T-helper 2 cell treated with Interferon-gamma antibody and Interleukin-4, amounts not matched to agents 100 ng/mL and 5 ng/mL, for 36 hours (primary cell): ENCODE data around the gene JUP. TPM values are rescaled to one million over a fixed set of nuclear protein-coding genes. Genes with fewer than 3 reads are reported as not detected.
"Not testable (repeated sequence)": the region's sequence is repeated elsewhere in the genome, so short reads cannot be mapped to it uniquely, and the experiment has no call there.

Experiments
- intact Hi-C: fragments of 100-400 bp; cut with micrococcal nuclease; formaldehyde crosslinking; loops from one replicate; pipeline ENCODE4 v1.15.1; 2023
- total RNA-seq: library from RNA; stranded (reverse); gene quantifications from 2 replicates; pipeline ENCODE4 v1.2.3, GENCODE V29; 2022

The JUP gene
- 0.73 and 0.93 TPM in 2 replicates for total RNA-seq

- intact Hi-C loops = loop anchor here (5.0 kb wide), 1 partner anchor 49 kb away; no protein-coding TSS in a partner anchor
Measured at GRCh38 chr17:41786227-41787020, at the start of gene JUP. Gene JUP (minus strand): TSS chr17:41786711. CDS start chr17:41771854, 14,857 bp downstream.

- intact Hi-C loops = no loop called here
Measured at GRCh38 chr17:41835800-41836549, 49.5 kb upstream of the JUP start, which contains the start of gene NT5C3B. Gene NT5C3B (minus strand): TSS chr17:41836232. CDS start chr17:41836193, 39 bp downstream.

DNA sequence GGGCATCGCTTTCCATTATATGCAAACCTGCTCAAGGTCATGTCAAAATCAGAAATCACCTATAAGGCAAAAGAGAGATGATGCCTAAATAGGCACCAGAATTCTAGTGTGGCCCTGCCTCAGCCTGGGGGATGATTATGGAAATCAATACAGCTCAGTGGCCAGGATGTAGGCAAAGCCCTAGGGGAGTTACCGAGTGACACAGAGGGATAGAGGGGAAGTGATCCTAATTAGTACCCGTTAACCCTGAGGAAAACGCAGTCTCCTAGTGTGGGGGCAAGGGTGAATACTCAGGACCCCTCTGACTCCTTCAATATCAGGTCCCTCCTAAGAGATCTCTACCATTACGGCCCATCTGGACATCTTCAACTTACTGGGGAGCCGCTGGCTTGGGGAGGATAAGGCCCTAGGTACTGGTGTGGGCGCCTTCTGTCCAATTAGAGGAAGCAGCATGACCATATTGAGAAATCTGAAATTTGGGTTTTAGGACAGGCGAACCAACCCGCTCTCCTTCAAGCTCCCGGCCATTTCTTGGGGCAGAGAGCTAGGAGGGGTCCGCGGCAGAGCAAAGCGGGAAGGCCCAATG lies 48.8 kb upstream of the JUP start:
- intact Hi-C loops = no loop called here

- intact Hi-C loops = not testable (repeated sequence)
Measured at GRCh38 chr17:41829961-41830360, 43.5 kb upstream of the JUP start.

DNA sequence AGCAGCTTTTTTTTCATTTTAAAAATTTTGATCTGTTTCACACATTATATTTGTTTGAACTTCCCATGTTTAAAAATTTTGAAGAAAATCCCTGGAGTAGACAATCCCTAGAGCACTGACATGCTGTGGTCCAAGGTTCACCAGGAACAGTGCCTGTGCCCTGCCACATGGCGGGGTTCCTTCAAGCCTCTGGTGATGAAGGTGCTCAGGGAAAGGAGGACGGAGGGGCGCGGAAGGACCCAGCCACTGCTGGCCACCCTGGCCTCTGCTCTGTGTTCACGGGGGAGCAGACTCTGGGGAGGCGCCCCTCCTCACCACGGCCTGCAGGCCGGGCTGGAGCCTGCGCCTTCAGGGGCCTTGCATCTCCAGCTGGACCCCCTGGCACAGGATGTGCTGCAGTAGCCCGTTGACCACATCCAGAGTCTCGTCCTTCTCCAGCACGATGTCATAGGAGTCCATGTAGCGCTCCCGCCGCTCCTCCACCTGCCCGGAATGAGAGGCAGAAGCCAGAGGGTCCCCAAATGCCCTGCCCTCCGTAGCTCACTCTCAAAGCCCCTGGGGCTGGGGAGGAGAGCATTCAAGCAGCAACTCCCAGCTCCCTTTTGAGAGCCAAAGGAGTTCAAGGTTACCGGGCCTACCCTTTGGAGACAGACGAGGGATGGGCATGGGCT lies 38.8 kb upstream of the JUP start:
- intact Hi-C loops = no loop called here

- intact Hi-C loops = no loop called here
Measured at GRCh38 chr17:41824086-41824485, 37.6 kb upstream of the JUP start.

DNA sequence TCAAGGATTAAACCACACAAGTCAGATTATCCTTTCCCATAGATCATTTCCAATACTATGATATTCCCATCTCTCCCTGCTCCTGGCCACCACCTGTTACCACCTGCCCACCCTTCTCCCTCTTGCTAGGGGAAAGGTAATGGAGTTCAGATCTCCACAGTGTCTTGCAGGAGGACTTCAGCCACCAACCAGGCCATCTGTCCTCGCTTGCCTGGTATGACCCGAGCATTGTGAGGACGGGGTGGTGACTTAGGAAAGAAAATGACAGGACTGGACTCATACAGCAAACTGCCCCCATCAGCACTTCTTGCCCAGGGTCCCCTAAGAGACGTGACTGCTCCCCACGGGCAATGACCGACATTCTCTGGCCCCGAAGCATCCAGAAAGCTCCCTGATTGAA lies 37.1 kb upstream of the JUP start:
- intact Hi-C loops = no loop called here

DNA sequence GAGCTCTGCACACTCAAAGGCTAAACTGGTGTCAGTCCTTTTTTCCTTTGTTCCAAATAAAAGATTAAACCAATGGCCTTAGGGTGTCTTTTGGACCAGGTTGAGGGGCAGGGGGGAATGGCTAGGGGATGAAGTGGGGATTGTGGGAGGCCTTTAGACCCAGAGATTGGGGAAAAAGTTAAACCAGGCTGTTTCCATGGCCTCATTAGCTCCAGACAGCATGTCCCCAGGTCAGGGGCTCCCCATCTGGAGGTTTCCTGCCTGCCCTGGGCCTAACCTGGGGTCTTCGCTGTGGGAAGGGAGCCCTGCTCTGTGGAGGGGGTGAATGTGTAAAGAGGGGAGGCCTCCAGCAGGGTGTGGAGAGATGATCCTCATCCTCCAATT lies 36.6 kb upstream of the JUP start:
- intact Hi-C loops = no loop called here

DNA sequence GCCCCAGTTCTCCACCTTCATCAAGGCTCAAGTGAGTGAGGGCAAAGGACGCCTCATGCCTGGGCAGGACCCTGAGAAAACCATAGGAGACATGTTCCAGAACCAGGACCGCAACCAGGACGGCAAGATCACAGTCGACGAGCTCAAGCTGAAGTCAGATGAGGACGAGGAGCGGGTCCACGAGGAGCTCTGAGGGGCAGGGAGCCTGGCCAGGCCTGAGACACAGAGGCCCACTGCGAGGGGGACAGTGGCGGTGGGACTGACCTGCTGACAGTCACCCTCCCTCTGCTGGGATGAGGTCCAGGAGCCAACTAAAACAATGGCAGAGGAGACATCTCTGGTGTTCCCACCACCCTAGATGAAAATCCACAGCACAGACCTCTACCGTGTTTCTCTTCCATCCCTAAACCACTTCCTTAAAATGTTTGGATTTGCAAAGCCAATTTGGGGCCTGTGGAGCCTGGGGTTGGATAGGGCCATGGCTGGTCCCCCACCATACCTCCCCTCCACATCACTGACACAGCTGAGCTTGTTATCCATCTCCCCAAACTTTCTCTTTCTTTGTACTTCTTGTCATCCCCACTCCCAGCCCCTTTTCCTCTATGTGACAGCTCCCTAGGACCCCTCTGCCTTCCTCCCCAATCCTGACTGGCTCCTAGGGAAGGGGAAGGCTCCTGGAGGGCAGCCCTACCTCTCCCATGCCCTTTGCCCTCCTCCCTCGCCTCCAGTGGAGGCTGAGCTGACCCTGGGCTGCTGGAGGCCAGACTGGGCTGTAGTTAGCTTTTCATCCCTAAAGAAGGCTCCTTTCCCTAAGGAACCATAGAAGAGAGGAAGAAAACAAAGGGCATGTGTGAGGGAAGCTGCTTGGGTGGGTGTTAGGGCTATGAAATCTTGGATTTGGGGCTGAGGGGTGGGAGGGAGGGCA lies 36.0 kb upstream of the JUP start:
- intact Hi-C loops = no loop called here

GRCh38 chr17:41821776-41822175 lies 35.3 kb upstream of the JUP start:
- intact Hi-C loops = no loop called here

DNA sequence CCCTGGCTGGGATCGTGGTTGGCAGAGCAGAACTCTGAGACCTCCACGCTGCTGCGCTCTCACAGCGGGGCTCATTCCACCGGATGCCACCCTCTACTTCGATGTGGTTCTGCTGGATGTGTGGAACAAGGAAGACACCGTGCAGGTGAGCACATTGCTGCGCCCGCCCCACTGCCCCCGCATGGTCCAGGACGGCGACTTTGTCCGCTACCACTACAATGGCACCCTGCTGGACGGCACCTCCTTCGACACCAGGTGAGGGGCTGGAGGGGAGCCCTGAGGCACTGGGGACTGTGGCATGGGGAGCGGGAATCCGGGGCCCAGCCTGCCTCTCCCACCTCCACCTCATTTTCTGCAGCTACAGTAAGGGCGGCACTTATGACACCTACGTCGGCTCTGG lies 31.5 kb upstream of the JUP start:
- intact Hi-C loops = no loop called here

GRCh38 chr17:41816637-41817320 lies 30.3 kb upstream of the JUP start:
- intact Hi-C loops = no loop called here

DNA sequence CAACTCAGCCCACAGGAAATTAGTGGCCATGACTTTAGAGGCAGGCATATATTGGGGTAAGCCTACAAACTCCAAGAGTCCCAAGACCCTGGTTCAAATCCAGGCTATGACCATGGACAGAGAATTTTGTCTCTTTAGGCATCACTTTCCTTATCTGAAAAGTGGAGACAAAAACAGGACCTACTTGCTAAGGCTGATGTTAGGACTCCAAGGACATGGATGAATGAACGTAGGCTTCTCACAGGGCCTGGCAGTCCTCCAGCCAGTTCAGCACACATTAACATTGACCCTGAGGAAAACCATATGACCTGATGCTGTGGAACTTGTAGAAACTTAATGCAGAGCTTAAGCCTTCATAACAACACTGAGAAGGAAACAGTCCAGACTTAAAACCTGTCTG lies 27.7 kb upstream of the JUP start:
- intact Hi-C loops = loop anchor here (5.0 kb wide), 1 partner anchor 118 kb away; the partner anchor contains the start of gene ODAD4

GRCh38 chr17:41813699-41814124 lies 27.2 kb upstream of the JUP start:
- intact Hi-C loops = loop anchor here (5.0 kb wide), 1 partner anchor 119 kb away; the partner anchor contains the start of gene ODAD4

GRCh38 chr17:41813152-41813680 lies 26.7 kb upstream of the JUP start:
- intact Hi-C loops = loop anchor here (5.0 kb wide), 1 partner anchor 119 kb away; the partner anchor contains the start of gene ODAD4

DNA sequence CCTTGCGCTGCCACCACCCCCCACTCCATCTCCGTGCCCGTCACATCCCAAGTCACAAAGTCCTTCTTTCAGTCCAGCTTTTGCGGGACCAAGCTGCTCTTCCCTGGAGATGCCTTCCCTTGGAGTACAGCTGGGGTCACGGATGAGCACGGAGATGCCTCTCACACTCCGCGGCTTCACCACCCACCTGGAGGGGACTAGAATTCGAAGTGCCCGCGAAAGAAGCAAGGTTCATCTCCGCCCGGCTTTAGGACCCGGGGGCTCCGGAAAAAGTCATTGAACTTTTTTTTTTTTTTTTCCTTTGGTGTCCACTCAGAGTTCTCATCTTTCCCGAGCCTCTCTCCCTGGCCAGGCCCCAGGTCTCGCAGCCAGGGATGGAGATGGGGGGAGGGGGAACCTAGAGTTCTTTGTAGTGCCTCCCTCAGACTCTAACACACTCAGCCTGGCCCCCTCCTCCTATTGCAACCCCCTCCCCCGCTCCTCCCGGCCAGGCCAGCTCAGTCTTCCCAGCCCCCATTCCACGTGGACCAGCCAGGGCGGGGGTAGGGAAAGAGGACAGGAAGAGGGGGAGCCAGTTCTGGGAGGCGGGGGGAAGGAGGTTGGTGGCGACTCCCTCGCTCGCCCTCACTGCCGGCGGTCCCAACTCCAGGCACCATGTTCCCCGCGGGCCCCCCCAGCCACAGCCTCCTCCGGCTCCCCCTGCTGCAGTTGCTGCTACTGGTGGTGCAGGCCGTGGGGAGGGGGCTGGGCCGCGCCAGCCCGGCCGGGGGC lies 26.1 kb upstream of the JUP start, which contains the start of gene FKBP10:
FKBP10 (plus strand) TSS at position 624 of the 771 bp plus-strand sequence; CDS start at position 655, 31 bp downstream.
- intact Hi-C loops = loop anchor here (5.0 kb wide), 1 partner anchor 120 kb away; the partner anchor contains the start of gene ODAD4

DNA sequence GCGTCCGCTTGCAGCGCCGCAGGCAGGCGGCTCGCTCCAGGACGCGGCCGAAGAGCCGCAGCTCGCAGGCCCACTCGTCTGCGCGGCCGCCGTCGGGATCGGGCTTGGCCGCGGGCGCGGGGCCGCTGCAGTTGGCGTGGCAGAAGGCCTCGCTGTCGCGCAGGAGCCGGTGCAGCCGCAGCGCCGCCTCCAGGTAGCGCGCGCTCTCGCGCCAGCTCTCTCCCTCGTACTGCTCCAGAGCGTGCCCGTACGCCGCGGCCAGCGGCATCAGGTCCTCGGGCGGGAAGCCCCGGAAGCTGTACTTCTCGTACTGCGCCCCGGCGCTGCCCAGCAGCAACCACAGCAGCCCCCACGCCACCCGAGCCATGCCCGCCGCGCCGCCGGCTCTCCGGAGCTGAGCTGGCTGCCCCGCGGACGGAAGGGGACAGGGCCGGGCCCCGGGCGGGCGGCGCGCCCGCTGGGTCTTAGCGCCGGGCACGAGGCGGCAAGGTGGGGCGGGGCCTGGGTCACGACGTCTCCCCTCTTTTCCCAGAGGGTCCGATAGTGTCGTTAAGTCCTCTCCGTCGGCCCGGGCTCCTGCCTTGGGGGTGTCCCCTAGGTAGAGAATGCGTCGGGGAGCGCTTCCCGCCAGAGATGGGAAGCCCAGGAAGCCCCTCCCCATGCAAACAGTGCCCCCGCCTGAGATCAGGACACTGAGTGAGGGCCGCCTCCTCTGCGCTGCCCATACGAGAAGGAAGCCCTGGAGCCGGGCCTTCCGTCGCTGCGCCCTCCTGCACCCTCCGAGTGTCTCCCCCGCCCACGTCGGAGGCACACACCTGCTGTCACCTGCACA lies 25.3 kb upstream of the JUP start, which contains the start of gene P3H4:
P3H4 (minus strand) TSS at position 401 of the 832 bp plus-strand sequence; CDS start at position 367, 34 bp downstream.
- intact Hi-C loops = loop anchor here (1.0 to 5.0 kb wide), 3 partner anchors 53 to 121 kb away; partner anchors contain the start of genes KLHL11 and ODAD4
